ENCODE results near the gene ZBTB24.

DNA sequence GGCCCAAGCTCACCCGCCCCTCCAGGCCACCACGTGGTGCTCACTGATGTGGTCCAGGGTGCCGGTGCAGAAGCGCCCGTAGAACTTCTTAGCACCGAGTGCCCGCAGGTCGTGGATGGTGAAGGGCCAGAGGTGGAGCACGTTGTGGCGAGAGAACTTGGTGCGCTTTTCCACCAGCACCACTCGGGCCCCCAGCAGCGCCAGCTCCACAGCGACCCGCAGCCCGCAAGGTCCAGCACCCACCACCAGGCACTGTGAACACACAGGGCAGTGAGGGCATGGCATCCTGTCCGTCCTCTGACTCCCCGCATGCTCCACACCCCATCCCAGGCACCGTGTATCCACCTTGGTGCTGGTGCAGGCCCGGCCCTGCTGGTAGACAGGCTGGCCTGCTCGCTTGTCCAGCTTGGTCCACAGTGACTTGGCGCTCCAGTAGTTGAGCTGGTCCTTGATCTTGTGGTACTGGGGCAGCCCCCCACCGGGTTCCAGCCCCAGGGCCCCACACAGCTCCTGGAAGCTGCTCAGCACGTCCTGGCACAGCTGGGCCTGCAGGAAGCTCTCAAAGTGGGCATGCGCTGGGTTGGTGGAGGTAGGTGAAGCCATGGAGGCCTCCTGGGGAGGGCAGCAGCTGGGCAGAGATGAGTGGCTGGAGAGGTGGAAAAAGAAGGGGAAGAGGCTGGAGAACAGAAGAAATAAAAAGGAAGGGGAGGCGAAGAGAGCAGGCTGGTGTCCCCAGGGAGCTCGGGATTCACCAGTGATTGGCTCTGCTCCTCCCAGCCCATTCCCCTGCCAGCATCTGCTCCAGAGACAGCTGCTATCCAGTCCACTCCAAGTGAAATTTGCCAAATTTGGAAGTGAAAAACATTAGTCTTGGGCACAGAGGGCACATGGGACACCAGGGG is 29.2 kb downstream of the ZBTB24 start:
- TF ChIP-seq, protein P1, sequence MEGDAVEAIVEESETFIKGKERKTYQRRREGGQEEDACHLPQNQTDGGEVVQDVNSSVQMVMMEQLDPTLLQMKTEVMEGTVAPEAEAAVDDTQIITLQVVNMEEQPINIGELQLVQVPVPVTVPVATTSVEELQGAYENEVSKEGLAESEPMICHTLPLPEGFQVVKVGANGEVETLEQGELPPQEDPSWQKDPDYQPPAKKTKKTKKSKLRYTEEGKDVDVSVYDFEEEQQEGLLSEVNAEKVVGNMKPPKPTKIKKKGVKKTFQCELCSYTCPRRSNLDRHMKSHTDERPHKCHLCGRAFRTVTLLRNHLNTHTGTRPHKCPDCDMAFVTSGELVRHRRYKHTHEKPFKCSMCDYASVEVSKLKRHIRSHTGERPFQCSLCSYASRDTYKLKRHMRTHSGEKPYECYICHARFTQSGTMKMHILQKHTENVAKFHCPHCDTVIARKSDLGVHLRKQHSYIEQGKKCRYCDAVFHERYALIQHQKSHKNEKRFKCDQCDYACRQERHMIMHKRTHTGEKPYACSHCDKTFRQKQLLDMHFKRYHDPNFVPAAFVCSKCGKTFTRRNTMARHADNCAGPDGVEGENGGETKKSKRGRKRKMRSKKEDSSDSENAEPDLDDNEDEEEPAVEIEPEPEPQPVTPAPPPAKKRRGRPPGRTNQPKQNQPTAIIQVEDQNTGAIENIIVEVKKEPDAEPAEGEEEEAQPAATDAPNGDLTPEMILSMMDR (IDR thresholded peaks at IDR 0.05), result no peak
- TF ChIP-seq POLR2AphosphoS5 (IDR thresholded peaks at IDR 0.05; ENCODE audit: low read depth, low read length) (no peak), SIN3A (IDR thresholded peaks at IDR 0.05; ENCODE audit: borderline replicate concordance, insufficient read depth, low read depth, low read length) (no peak), TCF7L2 (IDR thresholded peaks at IDR 0.05; ENCODE audit: low read depth, low read length) (no peak)
- TF ChIP-seq, protein P2, sequence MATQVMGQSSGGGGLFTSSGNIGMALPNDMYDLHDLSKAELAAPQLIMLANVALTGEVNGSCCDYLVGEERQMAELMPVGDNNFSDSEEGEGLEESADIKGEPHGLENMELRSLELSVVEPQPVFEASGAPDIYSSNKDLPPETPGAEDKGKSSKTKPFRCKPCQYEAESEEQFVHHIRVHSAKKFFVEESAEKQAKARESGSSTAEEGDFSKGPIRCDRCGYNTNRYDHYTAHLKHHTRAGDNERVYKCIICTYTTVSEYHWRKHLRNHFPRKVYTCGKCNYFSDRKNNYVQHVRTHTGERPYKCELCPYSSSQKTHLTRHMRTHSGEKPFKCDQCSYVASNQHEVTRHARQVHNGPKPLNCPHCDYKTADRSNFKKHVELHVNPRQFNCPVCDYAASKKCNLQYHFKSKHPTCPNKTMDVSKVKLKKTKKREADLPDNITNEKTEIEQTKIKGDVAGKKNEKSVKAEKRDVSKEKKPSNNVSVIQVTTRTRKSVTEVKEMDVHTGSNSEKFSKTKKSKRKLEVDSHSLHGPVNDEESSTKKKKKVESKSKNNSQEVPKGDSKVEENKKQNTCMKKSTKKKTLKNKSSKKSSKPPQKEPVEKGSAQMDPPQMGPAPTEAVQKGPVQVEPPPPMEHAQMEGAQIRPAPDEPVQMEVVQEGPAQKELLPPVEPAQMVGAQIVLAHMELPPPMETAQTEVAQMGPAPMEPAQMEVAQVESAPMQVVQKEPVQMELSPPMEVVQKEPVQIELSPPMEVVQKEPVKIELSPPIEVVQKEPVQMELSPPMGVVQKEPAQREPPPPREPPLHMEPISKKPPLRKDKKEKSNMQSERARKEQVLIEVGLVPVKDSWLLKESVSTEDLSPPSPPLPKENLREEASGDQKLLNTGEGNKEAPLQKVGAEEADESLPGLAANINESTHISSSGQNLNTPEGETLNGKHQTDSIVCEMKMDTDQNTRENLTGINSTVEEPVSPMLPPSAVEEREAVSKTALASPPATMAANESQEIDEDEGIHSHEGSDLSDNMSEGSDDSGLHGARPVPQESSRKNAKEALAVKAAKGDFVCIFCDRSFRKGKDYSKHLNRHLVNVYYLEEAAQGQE (IDR thresholded peaks at IDR 0.05; ENCODE audit: insufficient read depth in 1 of 2, low read depth in 2 of 2, low read length in 1 of 2), result no peak

Measured in Panc1 (cell line).